ENCODE measurements around the gene ISYNA1. TPM values are rescaled to one million over a fixed set of nuclear protein-coding genes. Genes with fewer than 3 reads are reported as not detected.

Gene ISYNA1
- total and polyA plus RNA-seq, 2 donors (not counting 1 experiment from before 2014, with no cell fraction given): 22.6 to 28.3 TPM

- Histone ChIP-seq H3K4me2 (replicated peaks; ENCODE audit: low read depth, low read length, poor library complexity, severe bottlenecking) (peak overlapping the region; percentile 89), H3K9me3 (ENCODE audit: control extremely low read depth in 1 of 3, control insufficient read depth in 2 of 3, insufficient read depth in 1 of 3, low read length in 2 of 3) (no peaks in the 10 kb centered on the region), H4K20me1 (ENCODE audit: control insufficient read depth, insufficient read depth, low read length, poor library complexity, severe bottlenecking) (peaks cover 14% of the 10 kb centered on the region), H2AFZ (ENCODE audit: insufficient read depth, low read depth, low read length, poor library complexity, severe bottlenecking) (no peak overlapping the region), H3K27me3 (replicated peaks in 1 of 4; ENCODE audit: control extremely low read depth in 1 of 4, control insufficient read depth in 3 of 4, insufficient read depth in 4 of 4, low read length in 3 of 4) (no peaks in the 10 kb centered on the region), H3K79me2 (ENCODE audit: control insufficient read depth, insufficient read depth, low read length) (peaks cover 17% of the 10 kb centered on the region), H3K36me3 (replicated peaks in 1 of 2; ENCODE audit: control extremely low read depth in 1 of 2, control insufficient read depth in 1 of 2, extremely low read depth in 1 of 2, insufficient read depth in 2 of 2, low read length in 1 of 2) (no peaks in the 10 kb centered on the region), H3K4me3 (ENCODE audit: control extremely low read depth in 1 of 5, extremely low read depth in 1 of 5, insufficient read depth in 1 of 5, low read depth in 2 of 5, low read length in 4 of 5) (peak overlapping the region in 4 of 5 experiments; percentile 54 to 61 (median 58)), H3K9ac (ENCODE audit: low read length) (peak overlapping the region; percentile 69), H3K4me1 (ENCODE audit: control insufficient read depth in 2 of 2, insufficient read depth in 2 of 2, low read length in 2 of 2) (peaks cover 22 to 37% of the 10 kb centered on the region in 2 donors), H3K27ac (ENCODE audit: low read length in 2 of 2) (peak overlapping the region; percentile 85 to 89)
- TF ChIP-seq CTCF (IDR thresholded peaks at IDR 0.05): no peak
- Mint-ChIP-seq H3K9me3 (ENCODE audit: insufficient read depth) (no peaks in the 10 kb centered on the region), H3K4me3 (peak overlapping the region; percentile 72), H3K4me1 (peaks cover 22% of the 10 kb centered on the region), H3K27ac (peak overlapping the region; percentile 85), H3K27me3 (no peaks in the 10 kb centered on the region)
- CTCF ChIA-PET: interaction anchor here (1.0 to 1.4 kb wide), 2 partner anchors 9 to 33 kb away, joined by 3 to 5 read pairs; partner anchors contain the start of gene SSBP4
- intact Hi-C loops (cut with micrococcal nuclease): no loop called here
- no peak for DNase-seq
- no peak for ATAC-seq (ENCODE audit: low read depth)
- WGBS (ENCODE audit: insufficient coverage): 72% methylated on average over 16 of the region's 17 CpGs
- POLR2A ChIA-PET: interaction anchor here (0.6 to 2.1 kb wide), 6 partner anchors 8 to 570 kb away, joined by 3 to 15 read pairs (median 5); partner anchors contain the start of gene SSBP4
Observed at GRCh38 chr19:18428173-18428786, 9.7 kb downstream of the ISYNA1 start.

GRCh38 chr19:18427743-18428113 lies 10.2 kb downstream of the ISYNA1 start:
- intact Hi-C loops (cut with micrococcal nuclease): no loop called here
- no peak overlapping the region for H3K4me3 Mint-ChIP-seq
- POLR2A ChIA-PET: interaction anchor here (1.2 to 2.1 kb wide), 2 partner anchors 8 to 148 kb away, joined by 5 to 15 read pairs; partner anchors contain the start of gene SSBP4
- no peak overlapping the region for H3K9ac ChIP-seq (ENCODE audit: low read length)
- no peaks in the 10 kb centered on the region for H3K27me3 Mint-ChIP-seq
- no peak overlapping the region for H2AFZ ChIP-seq (ENCODE audit: insufficient read depth, low read depth, low read length, poor library complexity, severe bottlenecking)
- TF ChIP-seq CTCF (IDR thresholded peaks at IDR 0.05): no peak
- TF ChIP-seq EZH2 (IDR thresholded peaks at IDR 0.05; ENCODE audit: borderline replicate concordance, insufficient read depth, low read depth, low read length, poor library complexity, severe bottlenecking): no peak
- H3K36me3 ChIP-seq (replicated peaks in 1 of 2; ENCODE audit: control extremely low read depth in 1 of 2, control insufficient read depth in 1 of 2, extremely low read depth in 1 of 2, insufficient read depth in 2 of 2, low read length in 1 of 2): no peaks in the 10 kb centered on the region
- peaks cover 23 to 38% of the 10 kb centered on the region in 2 donors for H3K4me1 ChIP-seq (ENCODE audit: control insufficient read depth in 2 of 2, insufficient read depth in 2 of 2, low read length in 2 of 2)
- no peaks in the 10 kb centered on the region for H3K27me3 ChIP-seq (replicated peaks in 1 of 4; ENCODE audit: control extremely low read depth in 1 of 4, control insufficient read depth in 3 of 4, insufficient read depth in 4 of 4, low read length in 3 of 4)
- no peak overlapping the region for H3K27ac ChIP-seq (ENCODE audit: low read length in 2 of 2)
- no peaks in the 10 kb centered on the region for H3K9me3 ChIP-seq (ENCODE audit: control extremely low read depth in 1 of 3, control insufficient read depth in 2 of 3, insufficient read depth in 1 of 3, low read length in 2 of 3)
- no peaks in the 10 kb centered on the region for H3K9me3 Mint-ChIP-seq (ENCODE audit: insufficient read depth)
- no peak for DNase-seq
- CTCF ChIA-PET: interaction anchor here (1.0 to 1.4 kb wide), 2 partner anchors 9 to 34 kb away, joined by 3 to 5 read pairs; partner anchors contain the start of gene SSBP4
- peaks cover 23% of the 10 kb centered on the region for H3K79me2 ChIP-seq (ENCODE audit: control insufficient read depth, insufficient read depth, low read length)
- no peak overlapping the region for H3K4me2 ChIP-seq (replicated peaks; ENCODE audit: low read depth, low read length, poor library complexity, severe bottlenecking)
- H3K4me3 ChIP-seq (ENCODE audit: control extremely low read depth in 1 of 5, extremely low read depth in 1 of 5, insufficient read depth in 1 of 5, low read depth in 2 of 5, low read length in 4 of 5): no peak overlapping the region
- H3K4me1 Mint-ChIP-seq: peaks cover 25% of the 10 kb centered on the region
- WGBS (ENCODE audit: insufficient coverage): 94% methylated on average over 9 of the region's 12 CpGs
- no peak for ATAC-seq (ENCODE audit: low read depth)
- H3K27ac Mint-ChIP-seq: peak overlapping the region; percentile 41
- peaks cover 20% of the 10 kb centered on the region for H4K20me1 ChIP-seq (ENCODE audit: control insufficient read depth, insufficient read depth, low read length, poor library complexity, severe bottlenecking)
